HEK293 (cell line): ENCODE data around the gene TMEM167A.

Experiments
- CTCF ChIA-PET: fragments of 350-600 bp; formaldehyde crosslinking; extraction: SDS; loops from one replicate; lab custom pipeline; 2021; ENCODE audit warnings: antibody characterized with exemption; lab: Yijun Ruan, JAX
- POLR2A ChIA-PET: fragments of 300-600 bp; formaldehyde crosslinking; extraction: SDS; loops from one replicate; lab custom pipeline; 2020; ENCODE audit warnings: antibody characterized with exemption, inconsistent platforms; lab: Yijun Ruan, JAX
- H3K27ac ChIP-seq: fragments of 200-500 bp; sonication (Bioruptor generic); 2 replicates; pipeline ENCODE4 v1.5.1; 2014; ENCODE audit warnings: low read depth, low read length, control low read depth, inconsistent platforms; ENCODE audit errors: extremely low read depth
- H3K36me3 ChIP-seq, 2 experiments: fragments of 200-500 bp in 1 of 2; sonication (Bioruptor generic) in 1 of 2; 1 replicate in 1 of 2; 2 replicates in 1 of 2; pipeline ENCODE4 v1.5.1; 2014 to 2017; ENCODE audit warnings: inconsistent platforms in 2 of 2, low read length in 2 of 2; ENCODE audit not compliant: control insufficient read depth in 2 of 2, insufficient read depth in 1 of 2
- H3K4me1 ChIP-seq: fragments of 200-500 bp; sonication (Bioruptor generic); 2 replicates; pipeline ENCODE4 v1.5.1; 2014; ENCODE audit warnings: mild to moderate bottlenecking, low read length, inconsistent platforms; ENCODE audit not compliant: control insufficient read depth, insufficient read depth
- H3K4me3 ChIP-seq: 2 replicates; pipeline ENCODE4 v1.5.1; 2011; ENCODE audit warnings: low read depth, mild to moderate bottlenecking, control low read depth, low read length, moderate library complexity
- H3K9me3 ChIP-seq: fragments of 200-500 bp; sonication (Bioruptor generic); 2 replicates; pipeline ENCODE4 v1.5.1; 2014; ENCODE audit warnings: low read depth, low read length, inconsistent platforms; ENCODE audit not compliant: control insufficient read depth, insufficient read depth
- ELK4 ChIP-seq: IDR thresholded peaks from 2 replicates; pipeline ENCODE4 v1.6.1; 2011; ENCODE audit warnings: mild to moderate bottlenecking, low read depth, low read length, borderline replicate concordance
- HOXA7 ChIP-seq: sonication (generic); formaldehyde crosslinking; IDR thresholded peaks from 2 replicates; pipeline ENCODE4 v1.8.1; 2022; ENCODE audit warnings: missing genetic modification reagents, borderline replicate concordance
- IKZF3 ChIP-seq: fragments of 450-650 bp; IDR thresholded peaks from 2 replicates; pipeline ENCODE4 v1.5.0; 2018; ENCODE audit warnings: missing biosample characterization, mild to moderate bottlenecking, missing genetic modification characterization, moderate library complexity
- KLF9 ChIP-seq: fragments of 450-650 bp; formaldehyde crosslinking; IDR thresholded peaks from 2 replicates; pipeline ENCODE4 v1.5.1; 2016; ENCODE audit warnings: missing biosample characterization, missing genetic modification characterization, low read depth
- PRDM2 ChIP-seq: fragments of 450-650 bp; formaldehyde crosslinking; IDR thresholded peaks from 2 replicates; pipeline ENCODE4 v1.5.1; 2016; ENCODE audit warnings: missing biosample characterization, missing genetic modification characterization, borderline replicate concordance
- SP2 ChIP-seq: fragments of 450-650 bp; formaldehyde crosslinking; IDR thresholded peaks from 2 replicates; pipeline ENCODE4 v1.5.1; 2016; ENCODE audit warnings: missing biosample characterization, missing genetic modification characterization
- TCF7L2 ChIP-seq: IDR thresholded peaks from 2 replicates; pipeline ENCODE4 v1.6.1; 2011; ENCODE audit warnings: low read depth, mild to moderate bottlenecking, inconsistent platforms, low read length, moderate library complexity, borderline replicate concordance
- YY2 ChIP-seq: fragments of 450-650 bp; formaldehyde crosslinking; IDR thresholded peaks from 2 replicates; pipeline ENCODE4 v1.5.1; 2016; ENCODE audit warnings: missing biosample characterization, missing genetic modification characterization
- ZBTB48 ChIP-seq: fragments of 450-650 bp; formaldehyde crosslinking; IDR thresholded peaks from 2 replicates; pipeline ENCODE4 v1.5.1; 2016; ENCODE audit warnings: missing biosample characterization, missing genetic modification characterization
- ZBTB6 ChIP-seq: fragments of 450-650 bp; formaldehyde crosslinking; IDR thresholded peaks from 2 replicates; pipeline ENCODE4 v1.5.1; 2017; ENCODE audit warnings: missing biosample characterization, missing genetic modification characterization
- ZFP3 ChIP-seq: fragments of 450-650 bp; formaldehyde crosslinking; IDR thresholded peaks from 2 replicates; pipeline ENCODE4 v1.5.1; 2016; ENCODE audit warnings: low read depth, missing biosample characterization, missing genetic modification characterization
- ZNF169 ChIP-seq: fragments of 450-650 bp; formaldehyde crosslinking; IDR thresholded peaks from 2 replicates; pipeline ENCODE4 v1.5.1; 2016; ENCODE audit warnings: missing biosample characterization, missing genetic modification characterization
- ZNF26 ChIP-seq: fragments of 450-650 bp; formaldehyde crosslinking; IDR thresholded peaks from 2 replicates; pipeline ENCODE4 v1.5.1; 2016; ENCODE audit warnings: missing biosample characterization, missing genetic modification characterization
- ZNF266 ChIP-seq: fragments of 450-650 bp; formaldehyde crosslinking; IDR thresholded peaks from 2 replicates; pipeline ENCODE4 v1.5.1; 2016; ENCODE audit warnings: missing biosample characterization, missing genetic modification characterization, low read depth
- ZNF366 ChIP-seq: fragments of 450-650 bp; formaldehyde crosslinking; conservative IDR thresholded peaks from 2 replicates; pipeline ENCODE4 v1.5.1; 2016; ENCODE audit warnings: missing biosample characterization, missing genetic modification characterization
- ZNF398 ChIP-seq: fragments of 450-650 bp; formaldehyde crosslinking; IDR thresholded peaks from 2 replicates; pipeline ENCODE4 v1.5.1; 2017; ENCODE audit warnings: missing biosample characterization, missing genetic modification characterization
- ZNF596 ChIP-seq: fragments of 450-650 bp; IDR thresholded peaks from 2 replicates; pipeline ENCODE4 v1.5.0; 2018; ENCODE audit warnings: missing biosample characterization, mild to moderate bottlenecking, missing genetic modification characterization, moderate library complexity
- ZNF610 ChIP-seq: fragments of 450-650 bp; formaldehyde crosslinking; IDR thresholded peaks from 2 replicates; pipeline ENCODE4 v1.5.1; 2016; ENCODE audit warnings: missing biosample characterization, missing genetic modification characterization, borderline replicate concordance
- ZNF629 ChIP-seq: fragments of 450-650 bp; formaldehyde crosslinking; IDR thresholded peaks from 2 replicates; pipeline ENCODE4 v1.5.1; 2017; ENCODE audit warnings: missing biosample characterization, missing genetic modification characterization
- ZNF670 ChIP-seq: fragments of 450-650 bp; formaldehyde crosslinking; IDR thresholded peaks from 2 replicates; pipeline ENCODE4 v1.5.1; 2016; ENCODE audit warnings: missing biosample characterization, missing genetic modification characterization, low read depth
- ZNF677 ChIP-seq: fragments of 450-650 bp; IDR thresholded peaks from 2 replicates; pipeline ENCODE4 v1.5.0; 2018; ENCODE audit warnings: missing biosample characterization, mild to moderate bottlenecking, missing genetic modification characterization, moderate library complexity
- ZNF830 ChIP-seq: fragments of 450-650 bp; IDR thresholded peaks from 2 replicates; pipeline ENCODE4 v1.5.0; 2018; ENCODE audit warnings: missing biosample characterization, missing genetic modification characterization, low read depth, mild to moderate bottlenecking, moderate library complexity

TMEM167A gene

GRCh38 chr5:83048277-83048676, 28.9 kb downstream of the TMEM167A start:
- POLR2A ChIA-PET = no interaction called here

GRCh38 chr5:83044926-83045325, 32.3 kb downstream of the TMEM167A start:
- Histone ChIP-seq H3K9me3 (no peaks in the 10 kb centered on the region), H3K4me3 (no peak overlapping the region), H3K27ac (no peak overlapping the region), H3K4me1 (no peaks in the 10 kb centered on the region), H3K36me3 (no peaks in the 10 kb centered on the region)
- ChIA-PET POLR2A (no interaction called here), CTCF (no interaction called here)
- TF ChIP-seq ZBTB6 (tag by site-specific recombination) = no peak
- no peak for TF ChIP-seq ZBTB48 (tag by site-specific recombination)
- TF ChIP-seq ZNF629 (tag by site-specific recombination) = no peak
- no peak for TF ChIP-seq KLF9 (tag by site-specific recombination)
- no peak for TF ChIP-seq PRDM2
- no peak for TF ChIP-seq HOXA7 (CRISPR knock-in tag)

More at GRCh38 chr5:83048277-83048676, 28.9 kb downstream of the TMEM167A start:
- CTCF ChIA-PET = no interaction called here
- Histone ChIP-seq H3K36me3 (peaks cover 0 to 15% of the 10 kb centered on the region in 2 experiments; a peak in 1 of 3 replicates), H3K4me3 (no peak overlapping the region), H3K4me1 (no peaks in the 10 kb centered on the region), H3K9me3 (no peaks in the 10 kb centered on the region), H3K27ac (no peak overlapping the region)
- TF ChIP-seq ZFP3 (tag by site-specific recombination) (no peak), TCF7L2 (no peak), ZNF610 (tag by site-specific recombination) (no peak), ZNF677 (tag by site-specific recombination) (no peak), ZNF596 (tag by site-specific recombination) (no peak), ZNF830 (tag by site-specific recombination) (no peak), SP2 (tag by site-specific recombination) (no peak), ZNF398 (tag by site-specific recombination) (no peak), ZNF266 (no peak), ZNF670 (tag by site-specific recombination) (no peak), IKZF3 (no peak), ZNF366 (tag by site-specific recombination) (no peak), ZNF169 (tag by site-specific recombination) (no peak), ELK4 (no peak), ZBTB6 (tag by site-specific recombination) (no peak), YY2 (tag by site-specific recombination) (no peak), ZNF26 (tag by site-specific recombination) (no peak)
